HEK293 (cell line): Measurements from ENCODE around the gene PDE2A.

ENCODE experiments used
- CTCF ChIA-PET: fragments of 350-600 bp; formaldehyde crosslinking; extraction: SDS; loops from one replicate; lab custom pipeline; 2021; ENCODE audit warnings: antibody characterized with exemption; lab: Yijun Ruan, JAX
- POLR2A ChIA-PET: fragments of 300-600 bp; formaldehyde crosslinking; extraction: SDS; loops from one replicate; lab custom pipeline; 2020; ENCODE audit warnings: antibody characterized with exemption, inconsistent platforms; lab: Yijun Ruan, JAX
- H3K27ac ChIP-seq: fragments of 200-500 bp; sonication (Bioruptor generic); 2 replicates; pipeline ENCODE4 v1.5.1; 2014; ENCODE audit warnings: low read depth, low read length, control low read depth, inconsistent platforms; ENCODE audit errors: extremely low read depth
- H3K36me3 ChIP-seq, 2 experiments: fragments of 200-500 bp in 1 of 2; sonication (Bioruptor generic) in 1 of 2; 1 replicate in 1 of 2; 2 replicates in 1 of 2; pipeline ENCODE4 v1.5.1; 2014 to 2017; ENCODE audit warnings: inconsistent platforms in 2 of 2, low read length in 2 of 2; ENCODE audit not compliant: control insufficient read depth in 2 of 2, insufficient read depth in 1 of 2
- H3K4me1 ChIP-seq: fragments of 200-500 bp; sonication (Bioruptor generic); 2 replicates; pipeline ENCODE4 v1.5.1; 2014; ENCODE audit warnings: mild to moderate bottlenecking, low read length, inconsistent platforms; ENCODE audit not compliant: control insufficient read depth, insufficient read depth
- H3K4me3 ChIP-seq: 2 replicates; pipeline ENCODE4 v1.5.1; 2011; ENCODE audit warnings: low read depth, mild to moderate bottlenecking, control low read depth, low read length, moderate library complexity
- H3K9me3 ChIP-seq: fragments of 200-500 bp; sonication (Bioruptor generic); 2 replicates; pipeline ENCODE4 v1.5.1; 2014; ENCODE audit warnings: low read depth, low read length, inconsistent platforms; ENCODE audit not compliant: control insufficient read depth, insufficient read depth
- CTCF ChIP-seq: fragments of 450-650 bp; formaldehyde crosslinking; IDR thresholded peaks from 2 replicates; pipeline ENCODE4 v1.5.1; 2016; ENCODE audit warnings: missing biosample characterization, missing genetic modification characterization
- GFI1B ChIP-seq: fragments of 450-650 bp; formaldehyde crosslinking; IDR thresholded peaks from 2 replicates; pipeline ENCODE4 v1.5.1; 2016; ENCODE audit warnings: missing biosample characterization, missing genetic modification characterization
- GLIS2 ChIP-seq: fragments of 450-650 bp; formaldehyde crosslinking; IDR thresholded peaks from 2 replicates; pipeline ENCODE4 v1.5.1; 2016; ENCODE audit warnings: missing biosample characterization, missing genetic modification characterization
- HIC1 ChIP-seq: fragments of 450-650 bp; formaldehyde crosslinking; IDR thresholded peaks from 2 replicates; pipeline ENCODE4 v1.5.1; 2016; ENCODE audit warnings: missing biosample characterization, missing genetic modification characterization
- KLF10 ChIP-seq: fragments of 450-650 bp; IDR thresholded peaks from 2 replicates; pipeline ENCODE4 v1.5.1; 2018; ENCODE audit warnings: missing biosample characterization, mild to moderate bottlenecking, missing genetic modification characterization
- KLF16 ChIP-seq: fragments of 450-650 bp; formaldehyde crosslinking; IDR thresholded peaks from 2 replicates; pipeline ENCODE4 v1.5.1; 2017; ENCODE audit warnings: missing biosample characterization, missing genetic modification characterization
- OSR2 ChIP-seq: fragments of 450-650 bp; formaldehyde crosslinking; IDR thresholded peaks from 2 replicates; pipeline ENCODE4 v1.5.1; 2016; ENCODE audit warnings: missing biosample characterization, missing genetic modification characterization
- RBAK ChIP-seq: fragments of 450-650 bp; formaldehyde crosslinking; IDR thresholded peaks from 2 replicates; pipeline ENCODE4 v1.5.1; 2016; ENCODE audit warnings: missing biosample characterization, missing genetic modification characterization
- REST ChIP-seq: fragments of 450-650 bp; formaldehyde crosslinking; IDR thresholded peaks from 2 replicates; pipeline ENCODE4 v1.5.1; 2016; ENCODE audit warnings: missing biosample characterization, missing genetic modification characterization
- ZBTB6 ChIP-seq: fragments of 450-650 bp; formaldehyde crosslinking; IDR thresholded peaks from 2 replicates; pipeline ENCODE4 v1.5.1; 2017; ENCODE audit warnings: missing biosample characterization, missing genetic modification characterization
- ZFP69B ChIP-seq: fragments of 450-650 bp; formaldehyde crosslinking; IDR thresholded peaks from 2 replicates; pipeline ENCODE4 v1.5.1; 2016; ENCODE audit warnings: missing biosample characterization, missing genetic modification characterization
- ZNF18 ChIP-seq: fragments of 450-650 bp; formaldehyde crosslinking; IDR thresholded peaks from 2 replicates; pipeline ENCODE4 v1.5.1; 2016; ENCODE audit warnings: missing biosample characterization, missing genetic modification characterization
- ZNF19 ChIP-seq: fragments of 450-650 bp; formaldehyde crosslinking; IDR thresholded peaks from 2 replicates; pipeline ENCODE4; 2016; ENCODE audit warnings: missing biosample characterization, missing genetic modification characterization, low read depth
- ZNF23 ChIP-seq: fragments of 450-650 bp; formaldehyde crosslinking; IDR thresholded peaks from 2 replicates; pipeline ENCODE4 v1.5.1; 2016; ENCODE audit warnings: missing biosample characterization, missing genetic modification characterization, borderline replicate concordance
- ZNF302 ChIP-seq: fragments of 450-650 bp; formaldehyde crosslinking; IDR thresholded peaks from 2 replicates; pipeline ENCODE4 v1.5.1; 2016; ENCODE audit warnings: missing biosample characterization, missing genetic modification characterization, low read depth
- ZNF350 ChIP-seq: fragments of 450-650 bp; formaldehyde crosslinking; IDR thresholded peaks from 2 replicates; pipeline ENCODE4 v1.5.0; 2017; ENCODE audit warnings: missing biosample characterization, mild to moderate bottlenecking, missing genetic modification characterization
- ZNF37A ChIP-seq: fragments of 450-650 bp; IDR thresholded peaks from 2 replicates; pipeline ENCODE4 v1.5.1; 2018; ENCODE audit warnings: missing biosample characterization, missing genetic modification characterization
- ZNF449 ChIP-seq: fragments of 450-650 bp; formaldehyde crosslinking; IDR thresholded peaks from 2 replicates; pipeline ENCODE4 v1.5.1; 2017; ENCODE audit warnings: missing biosample characterization, mild to moderate bottlenecking, missing genetic modification characterization, moderate library complexity
- ZNF513 ChIP-seq: fragments of 450-650 bp; IDR thresholded peaks from 2 replicates; pipeline ENCODE4 v1.5.1; 2018; ENCODE audit warnings: missing biosample characterization, missing genetic modification characterization
- ZNF544 ChIP-seq: fragments of 450-650 bp; formaldehyde crosslinking; IDR thresholded peaks from 2 replicates; pipeline ENCODE4 v1.5.0; 2017; ENCODE audit warnings: missing biosample characterization, missing genetic modification characterization
- ZNF626 ChIP-seq: fragments of 450-650 bp; sonication (Bioruptor Pico); formaldehyde crosslinking; IDR thresholded peaks from 2 replicates; pipeline ENCODE4 v1.5.1; 2018; ENCODE audit warnings: missing biosample characterization, missing genetic modification characterization, inconsistent platforms
- ZNF768 ChIP-seq: fragments of 450-650 bp; formaldehyde crosslinking; IDR thresholded peaks from 2 replicates; pipeline ENCODE4 v1.5.1; 2018; ENCODE audit warnings: missing biosample characterization, mild to moderate bottlenecking, missing genetic modification characterization
- ZNF792 ChIP-seq: fragments of 450-650 bp; formaldehyde crosslinking; IDR thresholded peaks from 2 replicates; pipeline ENCODE4 v1.5.1; 2016; ENCODE audit warnings: missing biosample characterization, missing genetic modification characterization
- ZNF843 ChIP-seq: fragments of 450-650 bp; formaldehyde crosslinking; IDR thresholded peaks from 2 replicates; pipeline ENCODE4 v1.5.1; 2016; ENCODE audit warnings: missing biosample characterization, missing genetic modification characterization
- ZSCAN16 ChIP-seq: fragments of 450-650 bp; formaldehyde crosslinking; IDR thresholded peaks from 2 replicates; pipeline ENCODE4 v1.5.1; 2016; ENCODE audit warnings: missing biosample characterization, missing genetic modification characterization

PDE2A gene

GRCh38 chr11:72683782-72684200 lies 9.6 kb upstream of the PDE2A start (continued):
- TF ChIP-seq OSR2 (tag by site-specific recombination) (no peak), KLF16 (tag by site-specific recombination) (no peak), ZNF626 (tag by site-specific recombination) (no peak), ZNF513 (tag by site-specific recombination) (no peak), ZNF19 (tag by site-specific recombination) (no peak), ZNF37A (tag by site-specific recombination) (no peak), GFI1B (tag by site-specific recombination) (no peak), ZNF18 (tag by site-specific recombination) (no peak), ZNF768 (tag by site-specific recombination) (no peak), GLIS2 (tag by site-specific recombination) (peak; percentile 67), ZNF792 (tag by site-specific recombination) (no peak)

- ChIA-PET POLR2A (no interaction called here), CTCF (interaction anchor here (0.6 to 5.1 kb wide), 17 partner anchors 15 to 539 kb away, joined by 3 to 50 read pairs (median 3); no protein-coding TSS in a partner anchor)
- no peak overlapping the region for H3K4me3 ChIP-seq
- H3K27ac ChIP-seq = no peak overlapping the region
- peaks cover 0 to 39% of the 10 kb centered on the region in 2 experiments; a peak in 1 of 3 replicates for H3K36me3 ChIP-seq
- no peaks in the 10 kb centered on the region for H3K4me1 ChIP-seq
- no peaks in the 10 kb centered on the region for H3K9me3 ChIP-seq
- TF ChIP-seq ZNF23 (tag by site-specific recombination) (no peak), ZFP69B (no peak), REST (tag by site-specific recombination) (no peak), RBAK (tag by site-specific recombination) (no peak), ZSCAN16 (no peak), ZBTB6 (tag by site-specific recombination) (no peak), ZNF544 (tag by site-specific recombination) (no peak), CTCF (tag by site-specific recombination) (no peak), KLF10 (no peak), ZNF449 (tag by site-specific recombination) (no peak), HIC1 (no peak), ZNF350 (tag by site-specific recombination) (no peak), ZNF843 (no peak), ZNF626 (tag by site-specific recombination) (no peak), ZNF302 (tag by site-specific recombination) (no peak)
These were observed 8.6 kb upstream of the PDE2A start for GRCh38 chr11:72682858-72683243.
